ENCODE measurements around the gene TMEM223.
"Not testable (repeated sequence)": the region's sequence is repeated elsewhere in the genome, so short reads cannot be mapped to it uniquely, and the experiment has no call there.

Gene TMEM223

GRCh38 chr11:62801071-62801470, 9.3 kb upstream of the TMEM223 start:
- no peak for DNase-seq (ENCODE audit: low read depth in 2 of 2)

- no peak for DNase-seq (ENCODE audit: low read depth in 2 of 2)
Observed at GRCh38 chr11:62799486-62799885, 7.7 kb upstream of the TMEM223 start.

GRCh38 chr11:62796281-62796680, 4.5 kb upstream of the TMEM223 start:
- DNase-seq (ENCODE audit: low read depth in 2 of 2) = no peak

GRCh38 chr11:62794201-62794775, 2.5 kb upstream of the TMEM223 start:
- no peak for DNase-seq (ENCODE audit: low read depth in 2 of 2)

GRCh38 chr11:62792202-62792575, 383 bp upstream of the TMEM223 start:
- no peak for DNase-seq (ENCODE audit: low read depth in 2 of 2)

GRCh38 chr11:62789576-62789975, 2.2 kb downstream of the TMEM223 start:
- DNase-seq (ENCODE audit: low read depth in 2 of 2) = no peak

GRCh38 chr11:62788991-62789390, 2.8 kb downstream of the TMEM223 start:
- DNase-seq (ENCODE audit: low read depth in 2 of 2) = no peak

GRCh38 chr11:62787005-62787759, 4.6 kb downstream of the TMEM223 start, which contains the start of gene TMEM179B:
TMEM179B (plus strand) TSS chr11:62787402; CDS start chr11:62787432, 30 bp downstream.
- DNase-seq (ENCODE audit: low read depth in 2 of 2) = peak; percentile 89 to 92

GRCh38 chr11:62786318-62787004, 5.3 kb downstream of the TMEM223 start:
- DNase-seq (ENCODE audit: low read depth in 2 of 2) = peak in 1 of 2 experiments; percentile 52

GRCh38 chr11:62782753-62783152, 9.1 kb downstream of the TMEM223 start:
- no peak for DNase-seq (ENCODE audit: low read depth in 2 of 2)

- DNase-seq (ENCODE audit: low read depth in 2 of 2) = no peak
Observed at GRCh38 chr11:62778441-62778840, 13.4 kb downstream of the TMEM223 start.

- DNase-seq (ENCODE audit: low read depth in 2 of 2) = no peak
Observed at GRCh38 chr11:62777389-62777788, 14.4 kb downstream of the TMEM223 start.

- DNase-seq (ENCODE audit: low read depth in 2 of 2) = no peak
Observed at GRCh38 chr11:62775646-62776045, 16.2 kb downstream of the TMEM223 start.

- no peak for DNase-seq (ENCODE audit: low read depth in 2 of 2)
Observed at GRCh38 chr11:62774407-62774806, 17.4 kb downstream of the TMEM223 start.

- peak; percentile 89 to 90 for DNase-seq (ENCODE audit: low read depth in 2 of 2)
Observed at GRCh38 chr11:62771144-62772021, 20.4 kb downstream of the TMEM223 start, which contains the start of gene TAF6L. TAF6L (plus strand) TSS chr11:62771396; CDS start chr11:62775784, 4,388 bp downstream.

- no peak for DNase-seq (ENCODE audit: low read depth in 2 of 2)
Observed at GRCh38 chr11:62770778-62771143, 21.0 kb downstream of the TMEM223 start.

GRCh38 chr11:62760867-62761227, 31.0 kb downstream of the TMEM223 start:
- DNase-seq (ENCODE audit: low read depth in 2 of 2) = not testable (repeated sequence)

GRCh38 chr11:62757846-62758788, 33.7 kb downstream of the TMEM223 start:
- no peak for DNase-seq (ENCODE audit: low read depth in 2 of 2)

GRCh38 chr11:62755086-62755615, 36.7 kb downstream of the TMEM223 start:
- no peak for DNase-seq (ENCODE audit: low read depth in 2 of 2)
